ENCODE results near the gene CREM.

CREM gene

GRCh38 chr10:35136263-35136815 lies 9.7 kb downstream of the CREM start:
- DNase-seq: no peak

- DNase-seq: no peak
Observed at GRCh38 chr10:35140126-35140525, 13.5 kb downstream of the CREM start.

DNA sequence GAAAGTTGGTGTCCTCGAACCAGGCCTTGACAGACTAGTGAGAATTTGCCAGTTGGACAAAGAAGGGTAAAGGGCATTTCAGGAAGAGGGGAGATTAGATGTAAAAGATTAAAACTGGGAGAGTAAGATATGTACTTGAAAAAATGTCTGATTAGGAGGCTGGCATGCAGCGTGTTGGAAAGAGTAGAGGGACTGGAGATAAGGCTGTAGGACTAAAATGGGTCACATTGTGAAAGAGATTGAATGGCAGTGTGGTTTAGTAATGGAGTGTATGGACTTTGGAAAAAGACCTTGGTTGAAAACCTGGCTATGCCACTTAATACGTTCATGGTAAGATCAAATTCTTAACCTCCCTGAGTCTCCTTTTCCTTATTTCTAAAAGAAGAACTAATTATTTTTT lies 14.1 kb downstream of the CREM start:
- no peak for DNase-seq

GRCh38 chr10:35150308-35150707 lies 23.7 kb downstream of the CREM start:
- no peak for DNase-seq

- no peak for DNase-seq
Observed at GRCh38 chr10:35152992-35153391, 26.3 kb downstream of the CREM start.

DNA sequence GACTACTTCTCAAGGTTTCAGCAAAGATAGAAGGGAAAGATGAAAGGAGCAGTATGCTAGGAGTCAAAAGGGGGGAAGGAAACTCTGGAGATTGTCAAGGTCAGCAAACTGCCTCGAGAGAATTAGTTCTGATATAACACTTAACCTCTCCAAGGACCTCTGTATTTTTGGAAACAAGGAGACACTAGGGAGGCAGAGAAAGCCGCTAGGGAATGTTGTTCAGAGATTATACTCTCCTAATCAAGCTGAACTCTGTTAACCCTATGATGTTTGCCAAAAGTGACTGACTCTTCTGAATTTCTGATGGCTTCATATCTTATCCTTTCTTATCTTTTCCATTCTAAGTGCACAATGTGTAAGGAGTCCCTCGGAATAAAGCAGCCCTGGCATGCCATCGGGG lies 27.1 kb downstream of the CREM start:
- DNase-seq: no peak

- no peak for DNase-seq
Observed at GRCh38 chr10:35160743-35161142, 34.1 kb downstream of the CREM start.

GRCh38 chr10:35161906-35162305 lies 35.3 kb downstream of the CREM start:
- DNase-seq: no peak

DNA sequence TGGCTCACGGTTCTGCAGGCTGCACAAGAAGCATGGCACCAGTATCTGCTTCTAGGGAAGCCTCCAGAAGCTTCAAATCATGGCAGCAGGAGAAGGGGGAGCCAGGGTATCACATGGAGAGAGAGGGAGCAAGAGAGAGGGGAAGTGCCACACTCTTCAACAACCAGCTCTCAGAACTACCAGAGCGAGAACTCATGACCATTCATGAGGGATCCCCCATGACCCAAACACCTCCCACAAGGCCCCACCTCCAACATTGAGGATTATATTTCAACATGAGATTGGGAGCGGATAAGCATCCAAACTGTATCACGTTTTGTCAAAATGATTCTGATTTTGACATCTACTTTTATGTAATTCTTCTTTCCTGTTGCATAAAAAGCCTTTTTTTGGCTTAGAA lies 38.5 kb downstream of the CREM start:
- no peak for DNase-seq

- no peak for DNase-seq
Observed at GRCh38 chr10:35165811-35166210, 39.2 kb downstream of the CREM start.

GRCh38 chr10:35166607-35167006 lies 40.0 kb downstream of the CREM start:
- DNase-seq: no peak

DNA sequence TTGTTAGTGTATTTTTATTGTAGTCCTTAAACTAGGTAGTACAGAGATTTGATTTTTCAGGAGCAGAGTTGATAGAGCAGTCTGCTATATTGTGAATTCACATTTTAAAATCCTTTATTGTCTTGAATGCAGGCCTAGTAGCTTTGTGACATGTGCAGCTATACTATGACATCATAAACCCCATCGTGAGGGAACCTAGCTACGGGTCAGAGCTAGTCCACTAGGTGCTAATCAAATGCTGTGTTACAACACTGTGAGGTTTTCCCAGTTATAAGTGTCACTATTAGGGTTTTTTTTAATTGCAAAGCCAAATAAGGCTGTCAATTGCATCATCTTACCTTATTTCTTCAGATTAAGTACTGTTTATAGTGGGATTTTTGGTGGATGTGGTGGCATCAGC lies 40.7 kb downstream of the CREM start:
- no peak for DNase-seq

DNA sequence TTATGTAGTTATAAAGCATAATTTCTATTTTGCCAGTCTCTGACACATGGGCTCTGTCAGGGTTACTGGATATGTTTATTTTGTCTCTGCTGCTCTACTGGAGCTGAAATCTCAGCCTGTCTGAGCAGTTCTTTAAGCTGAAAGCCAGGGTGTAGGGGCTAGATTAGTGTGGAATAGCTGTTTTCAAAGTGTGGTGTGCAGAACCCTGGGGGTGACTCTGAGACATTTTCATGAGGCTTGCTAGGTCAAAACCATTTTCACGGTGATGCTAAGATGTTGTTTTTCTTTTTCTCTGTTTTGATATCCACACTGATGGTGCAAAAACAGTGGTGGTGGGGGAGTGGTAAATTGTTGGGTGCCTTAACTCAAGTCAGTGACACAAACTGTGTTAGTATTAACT lies 45.5 kb downstream of the CREM start:
- DNase-seq: no peak

- DNase-seq: peak; percentile 42
Observed at GRCh38 chr10:35172574-35172973, 45.9 kb downstream of the CREM start.

DNA sequence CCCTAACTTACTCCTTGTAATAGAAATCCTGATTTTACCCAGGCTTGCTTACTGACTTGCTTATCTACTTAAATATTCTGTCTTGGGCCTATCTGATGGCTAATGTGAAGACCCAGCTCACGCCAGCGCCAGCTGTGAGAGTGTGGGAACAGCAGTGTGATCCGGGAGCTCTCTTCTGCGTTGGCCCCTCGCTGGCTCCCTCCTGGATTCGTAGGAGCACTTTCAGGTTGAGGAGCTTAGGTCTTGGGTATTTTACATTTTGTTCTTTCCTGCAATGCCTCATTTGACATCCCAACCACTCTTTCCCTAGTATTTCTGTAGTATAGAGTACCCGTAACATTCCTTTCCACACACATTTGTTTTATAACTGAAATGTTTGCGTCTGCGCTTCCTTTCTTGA lies 51.7 kb downstream of the CREM start:
- DNase-seq: no peak

DNA sequence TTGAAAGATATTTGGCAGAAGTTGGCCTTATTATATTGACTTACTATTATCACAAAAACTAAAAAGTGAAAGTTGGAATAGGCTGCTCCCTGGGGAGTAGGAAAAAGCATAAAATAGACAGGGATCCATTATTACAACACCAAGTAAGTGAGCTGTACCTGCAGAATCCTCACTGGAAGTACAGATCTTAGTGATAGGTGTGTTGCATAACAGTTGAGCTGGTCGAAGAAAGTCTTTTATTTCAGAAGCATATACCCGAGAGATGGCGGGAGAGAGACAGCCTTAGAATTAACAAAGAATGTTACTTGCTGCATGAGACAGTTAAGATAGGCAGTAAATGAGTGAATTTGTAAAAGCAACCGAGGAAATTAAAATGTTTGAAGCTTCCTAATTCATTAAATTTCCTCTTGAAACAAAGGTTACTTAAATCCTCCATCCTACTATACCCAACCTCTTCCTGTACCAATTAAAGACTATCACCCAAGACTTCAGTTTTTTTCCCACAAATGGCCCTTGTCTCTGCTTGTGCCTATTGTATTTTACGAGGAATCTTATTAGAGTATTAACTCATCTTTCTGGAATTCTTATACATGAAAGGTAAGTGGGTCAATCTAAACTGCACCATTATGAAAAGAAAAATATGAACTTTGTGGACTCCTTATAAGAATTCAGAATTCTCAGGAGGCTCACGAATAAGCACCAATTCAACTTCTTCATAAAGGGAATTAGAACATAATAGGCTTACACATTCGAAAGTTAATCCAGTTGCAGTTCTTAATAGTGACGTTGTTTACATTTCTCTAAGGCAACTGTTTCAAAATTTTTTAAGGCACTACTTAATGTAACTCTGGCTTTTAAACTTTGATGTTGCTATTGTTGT lies 56.2 kb downstream of the CREM start:
- DNase-seq: no peak

GRCh38 chr10:35184527-35185171 lies 58.0 kb downstream of the CREM start:
- no peak for DNase-seq

DNA sequence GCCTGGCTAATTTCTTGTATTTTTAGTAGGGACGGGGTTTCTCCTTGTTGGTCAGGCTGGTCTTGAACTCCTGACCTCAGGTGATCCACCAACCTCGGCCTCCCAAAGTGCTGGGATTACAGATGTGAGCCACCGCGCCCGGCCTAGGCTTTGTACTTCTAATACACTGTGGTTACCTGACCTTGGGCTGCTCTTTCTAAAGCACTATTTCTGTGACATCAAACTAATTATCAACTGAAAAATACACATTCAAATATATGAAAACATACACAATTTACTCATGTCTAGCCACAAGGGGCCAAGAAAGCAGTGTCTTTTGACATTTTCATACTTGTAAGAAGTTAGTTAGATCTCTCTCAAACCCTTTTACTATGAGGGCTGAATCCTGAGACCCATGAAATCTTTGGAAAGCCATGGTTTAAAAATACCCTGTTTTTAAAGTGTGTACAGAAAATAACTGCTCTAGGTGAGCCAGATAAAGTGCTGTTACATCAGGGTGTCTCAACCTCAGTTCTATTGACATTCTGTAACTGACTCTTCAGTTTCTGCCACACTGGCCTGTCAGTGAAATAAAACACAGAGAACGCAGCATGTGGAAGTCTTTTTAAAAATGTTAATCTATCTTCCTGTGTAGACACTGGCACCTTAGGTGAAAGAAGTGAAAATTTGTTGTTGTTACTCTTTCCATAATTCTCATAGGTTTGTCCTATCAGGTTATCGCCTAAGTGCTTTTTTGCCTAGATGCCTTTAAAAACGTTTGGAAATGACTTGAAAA lies 58.8 kb downstream of the CREM start:
- DNase-seq: no peak

GRCh38 chr10:35188954-35189353 lies 62.3 kb downstream of the CREM start:
- no peak for DNase-seq

GRCh38 chr10:35191523-35191922 lies 64.9 kb downstream of the CREM start:
- no peak for DNase-seq

GRCh38 chr10:35192645-35193249 lies 66.1 kb downstream of the CREM start:
- DNase-seq: no peak

- no peak for DNase-seq
Observed at GRCh38 chr10:35194471-35194870, 67.8 kb downstream of the CREM start.

- DNase-seq: no peak
Observed at GRCh38 chr10:35194906-35195305, 68.3 kb downstream of the CREM start.

Measured in left hindlimb (tissue), 1 donor.